ENCODE data around the gene TMTC1. TPM values are rescaled to one million over a fixed set of nuclear protein-coding genes. Genes with fewer than 3 reads are reported as not detected.

TMTC1 gene
- total and polyA plus RNA-seq, 2 donors (not counting 1 experiment from before 2014, with no cell fraction given): 62.2 to 222 TPM

DNA sequence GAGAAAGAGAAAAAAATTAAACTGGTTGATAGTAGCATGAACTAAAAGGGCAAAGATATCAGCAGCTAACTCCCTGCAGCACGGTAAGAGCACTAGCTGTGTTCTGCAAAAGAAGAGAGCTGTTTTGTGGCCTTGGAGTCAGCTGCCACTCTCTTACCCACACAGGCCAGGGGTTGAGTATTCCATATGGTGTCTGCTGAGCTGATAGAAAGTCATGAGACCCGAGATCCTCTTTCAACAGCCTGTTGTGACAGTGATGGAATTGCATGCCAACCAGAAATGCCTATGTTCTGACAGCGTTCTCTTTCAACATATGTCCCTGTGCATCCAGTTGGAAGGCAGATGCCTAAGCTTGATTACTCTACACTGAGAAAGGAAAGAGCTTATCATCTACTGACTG is 39.9 kb downstream of the TMTC1 start:
- Histone ChIP-seq H3K4me3 (replicated peaks in 1 of 4; ENCODE audit: control extremely low read depth in 1 of 4, insufficient read depth in 1 of 4, low read depth in 3 of 4, low read length in 4 of 4) (no peak overlapping the region), H3K36me3 (ENCODE audit: control insufficient read depth, insufficient read depth, low read length) (no peaks in the 10 kb centered on the region), H2AFZ (ENCODE audit: low read length) (no peak overlapping the region), H3K27me3 (ENCODE audit: control insufficient read depth, insufficient read depth, low read length) (no peaks in the 10 kb centered on the region), H3K9me3 (ENCODE audit: control insufficient read depth, insufficient read depth, low read depth, low read length) (no peaks in the 10 kb centered on the region), H4K20me1 (ENCODE audit: control insufficient read depth, extremely low read depth, insufficient read depth, low read length) (no peaks in the 10 kb centered on the region), H3K27ac (ENCODE audit: insufficient read depth, low read length) (no peak overlapping the region), H3K9ac (ENCODE audit: insufficient read depth, low read length) (no peak overlapping the region), H3K4me2 (ENCODE audit: extremely low read depth, insufficient read depth, low read length) (no peak overlapping the region), H3K79me2 (ENCODE audit: control insufficient read depth, insufficient read depth, low read length) (no peaks in the 10 kb centered on the region), H3K4me1 (ENCODE audit: control insufficient read depth, extremely low read depth, insufficient read depth, low read length) (peaks cover 9% of the 10 kb centered on the region)
- peak; percentile 85 to 96 for DNase-seq (ENCODE audit: low read depth in 2 of 2)
- TF ChIP-seq EZH2 (IDR thresholded peaks at IDR 0.05; ENCODE audit: low read length, missing control alignments): no peak

DNA sequence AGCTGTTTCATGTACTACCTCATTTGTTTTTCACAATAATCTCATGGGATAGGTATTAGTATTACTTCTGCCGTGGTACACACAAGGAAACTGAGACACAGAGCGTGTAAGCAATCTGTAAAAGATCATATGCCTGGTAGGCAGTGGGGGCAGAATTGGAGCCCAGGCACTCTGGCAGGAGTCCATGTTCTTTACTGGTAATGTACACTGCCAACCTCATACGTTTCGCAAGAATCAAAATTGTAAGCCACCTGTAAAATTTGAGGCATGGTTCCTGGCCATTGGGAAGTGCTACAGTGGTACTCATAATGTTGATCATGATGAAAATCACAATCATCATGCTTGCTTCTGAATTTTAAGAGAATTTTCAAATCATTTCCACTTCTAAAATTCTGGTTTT is 40.7 kb downstream of the TMTC1 start:
- no peaks in the 10 kb centered on the region for H4K20me1 ChIP-seq (ENCODE audit: control insufficient read depth, extremely low read depth, insufficient read depth, low read length)

DNA sequence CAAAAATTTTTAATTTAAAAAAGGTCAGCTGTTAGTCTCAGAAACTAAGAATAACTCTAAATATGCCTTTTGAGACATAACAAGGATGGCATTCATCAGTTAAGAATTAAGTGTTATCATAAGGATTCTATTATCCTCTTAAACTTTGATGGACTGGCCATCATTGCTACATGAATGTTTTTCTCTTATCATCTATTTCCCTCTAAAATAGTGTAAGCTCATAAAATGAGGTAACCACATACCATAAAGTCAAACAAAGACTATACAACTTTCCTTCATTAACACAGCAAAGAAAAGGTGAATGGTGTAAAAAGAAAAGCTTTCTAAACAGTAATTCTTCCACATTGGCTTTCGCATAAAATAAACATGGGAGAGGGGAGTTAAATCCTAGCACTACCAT is 41.1 kb downstream of the TMTC1 start:
- no peaks in the 10 kb centered on the region for H4K20me1 ChIP-seq (ENCODE audit: control insufficient read depth, extremely low read depth, insufficient read depth, low read length)
- H3K79me2 ChIP-seq (ENCODE audit: control insufficient read depth, insufficient read depth, low read length): no peaks in the 10 kb centered on the region
- no peak overlapping the region for H3K4me2 ChIP-seq (ENCODE audit: extremely low read depth, insufficient read depth, low read length)
- no peak for TF ChIP-seq EZH2 (IDR thresholded peaks at IDR 0.05; ENCODE audit: low read length, missing control alignments)
- TF ChIP-seq, protein P1, sequence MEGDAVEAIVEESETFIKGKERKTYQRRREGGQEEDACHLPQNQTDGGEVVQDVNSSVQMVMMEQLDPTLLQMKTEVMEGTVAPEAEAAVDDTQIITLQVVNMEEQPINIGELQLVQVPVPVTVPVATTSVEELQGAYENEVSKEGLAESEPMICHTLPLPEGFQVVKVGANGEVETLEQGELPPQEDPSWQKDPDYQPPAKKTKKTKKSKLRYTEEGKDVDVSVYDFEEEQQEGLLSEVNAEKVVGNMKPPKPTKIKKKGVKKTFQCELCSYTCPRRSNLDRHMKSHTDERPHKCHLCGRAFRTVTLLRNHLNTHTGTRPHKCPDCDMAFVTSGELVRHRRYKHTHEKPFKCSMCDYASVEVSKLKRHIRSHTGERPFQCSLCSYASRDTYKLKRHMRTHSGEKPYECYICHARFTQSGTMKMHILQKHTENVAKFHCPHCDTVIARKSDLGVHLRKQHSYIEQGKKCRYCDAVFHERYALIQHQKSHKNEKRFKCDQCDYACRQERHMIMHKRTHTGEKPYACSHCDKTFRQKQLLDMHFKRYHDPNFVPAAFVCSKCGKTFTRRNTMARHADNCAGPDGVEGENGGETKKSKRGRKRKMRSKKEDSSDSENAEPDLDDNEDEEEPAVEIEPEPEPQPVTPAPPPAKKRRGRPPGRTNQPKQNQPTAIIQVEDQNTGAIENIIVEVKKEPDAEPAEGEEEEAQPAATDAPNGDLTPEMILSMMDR (conservative IDR thresholded peaks at IDR 0.05 in 1 of 2, IDR thresholded peaks at IDR 0.05 in 1 of 2; ENCODE audit: low read depth in 1 of 2, low read length in 2 of 2): no peak
- no peak overlapping the region for H2AFZ ChIP-seq (ENCODE audit: low read length)
- no peak overlapping the region for H3K27ac ChIP-seq (ENCODE audit: insufficient read depth, low read length)
- no peak overlapping the region for H3K4me3 ChIP-seq (replicated peaks in 1 of 4; ENCODE audit: control extremely low read depth in 1 of 4, insufficient read depth in 1 of 4, low read depth in 3 of 4, low read length in 4 of 4)
- no peaks in the 10 kb centered on the region for H3K36me3 ChIP-seq (ENCODE audit: control insufficient read depth, insufficient read depth, low read length)
- no peak overlapping the region for H3K9ac ChIP-seq (ENCODE audit: insufficient read depth, low read length)
- no peak for DNase-seq (ENCODE audit: low read depth in 2 of 2)
- no peaks in the 10 kb centered on the region for H3K27me3 ChIP-seq (ENCODE audit: control insufficient read depth, insufficient read depth, low read length)
- H3K4me1 ChIP-seq (ENCODE audit: control insufficient read depth, extremely low read depth, insufficient read depth, low read length): peaks cover 9% of the 10 kb centered on the region
- no peaks in the 10 kb centered on the region for H3K9me3 ChIP-seq (ENCODE audit: control insufficient read depth, insufficient read depth, low read depth, low read length)

More for the DNA sequence above, 40.7 kb downstream of the TMTC1 start:
- DNase-seq (ENCODE audit: low read depth in 2 of 2): no peak
- Histone ChIP-seq H3K36me3 (ENCODE audit: control insufficient read depth, insufficient read depth, low read length) (no peaks in the 10 kb centered on the region), H3K9ac (ENCODE audit: insufficient read depth, low read length) (no peak overlapping the region), H3K4me1 (ENCODE audit: control insufficient read depth, extremely low read depth, insufficient read depth, low read length) (peaks cover 9% of the 10 kb centered on the region), H3K9me3 (ENCODE audit: control insufficient read depth, insufficient read depth, low read depth, low read length) (no peaks in the 10 kb centered on the region), H3K4me3 (replicated peaks in 1 of 4; ENCODE audit: control extremely low read depth in 1 of 4, insufficient read depth in 1 of 4, low read depth in 3 of 4, low read length in 4 of 4) (no peak overlapping the region), H3K79me2 (ENCODE audit: control insufficient read depth, insufficient read depth, low read length) (no peaks in the 10 kb centered on the region), H3K27ac (ENCODE audit: insufficient read depth, low read length) (no peak overlapping the region), H3K27me3 (ENCODE audit: control insufficient read depth, insufficient read depth, low read length) (no peaks in the 10 kb centered on the region), H2AFZ (ENCODE audit: low read length) (no peak overlapping the region), H3K4me2 (ENCODE audit: extremely low read depth, insufficient read depth, low read length) (no peak overlapping the region)
- TF ChIP-seq EZH2 (IDR thresholded peaks at IDR 0.05; ENCODE audit: low read length, missing control alignments): no peak
- TF ChIP-seq, protein P1 (conservative IDR thresholded peaks at IDR 0.05 in 1 of 2, IDR thresholded peaks at IDR 0.05 in 1 of 2; ENCODE audit: low read depth in 1 of 2, low read length in 2 of 2): no peak
